GM12873 (cell line): ENCODE measurements around the gene DNAI1.

Source experiments
- CTCF ChIP-seq: IDR thresholded peaks from 2 replicates; pipeline ENCODE4 v1.5.1; 2012; ENCODE audit warnings: low read depth, mild to moderate bottlenecking, moderate library complexity, low read length, control low read depth; ENCODE audit not compliant: insufficient read depth; ENCODE audit errors: missing control alignments

DNAI1 gene

GRCh38 chr9:34502471-34502870 is 43.9 kb downstream of the DNAI1 start:
- TF ChIP-seq CTCF: no peak

DNA sequence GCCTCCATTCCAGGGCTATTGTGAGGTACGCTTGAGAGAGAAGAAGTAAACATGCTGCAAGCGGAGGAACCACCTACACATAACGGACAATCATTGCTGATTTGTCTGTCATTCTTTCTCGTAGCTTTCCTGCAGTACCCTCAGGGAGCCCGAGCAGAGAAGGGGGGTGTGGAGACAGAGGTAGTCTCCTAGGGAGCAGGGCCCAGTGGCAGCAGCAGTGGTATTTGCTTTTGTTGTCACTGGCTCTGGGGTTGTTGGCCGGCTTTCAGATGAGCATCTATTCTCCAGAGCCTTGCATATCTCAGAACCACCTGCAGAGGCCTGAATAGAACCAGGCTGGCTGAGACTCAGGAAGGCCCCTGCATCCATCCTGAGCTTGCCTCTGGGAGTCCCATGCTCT is 44.3 kb downstream of the DNAI1 start:
- no peak for TF ChIP-seq CTCF

GRCh38 chr9:34503406-34503805 is 44.8 kb downstream of the DNAI1 start:
- no peak for TF ChIP-seq CTCF

DNA sequence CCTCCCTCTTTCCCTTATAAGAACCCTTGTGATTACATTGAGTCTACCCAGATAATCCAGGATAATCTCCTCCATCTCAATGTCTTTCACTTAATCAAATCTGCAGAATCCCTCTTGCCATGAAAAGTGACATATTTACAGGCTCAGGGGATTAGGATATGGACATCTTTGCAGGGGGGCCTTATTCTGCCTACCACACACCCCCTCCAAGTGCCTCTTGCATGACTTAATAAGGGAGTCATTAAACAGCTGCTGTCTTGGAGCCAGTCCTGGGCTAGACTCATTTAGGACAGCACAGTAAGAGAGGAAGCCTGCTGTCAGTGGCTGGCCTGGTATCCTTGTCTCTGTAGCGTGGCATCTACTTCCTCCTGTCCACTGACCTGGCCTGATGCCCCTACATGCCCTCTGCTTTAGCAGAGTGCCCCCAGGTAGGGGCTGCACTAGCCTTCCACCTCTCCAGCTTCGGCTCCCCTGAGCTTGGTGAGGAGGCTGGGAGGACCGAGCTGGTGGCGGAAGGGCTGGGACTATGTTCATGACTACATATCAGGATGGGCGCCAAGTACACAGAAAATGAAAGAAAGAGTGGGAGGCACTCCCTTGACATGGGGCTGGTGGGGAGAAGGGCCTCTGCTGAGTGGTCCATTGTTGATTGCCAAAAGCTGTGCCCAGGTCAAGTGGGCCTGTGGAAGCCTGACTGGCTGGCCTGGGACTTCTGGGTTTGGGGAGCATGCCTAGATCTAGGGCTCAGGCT is 46.9 kb downstream of the DNAI1 start:
- TF ChIP-seq CTCF: no peak

DNA sequence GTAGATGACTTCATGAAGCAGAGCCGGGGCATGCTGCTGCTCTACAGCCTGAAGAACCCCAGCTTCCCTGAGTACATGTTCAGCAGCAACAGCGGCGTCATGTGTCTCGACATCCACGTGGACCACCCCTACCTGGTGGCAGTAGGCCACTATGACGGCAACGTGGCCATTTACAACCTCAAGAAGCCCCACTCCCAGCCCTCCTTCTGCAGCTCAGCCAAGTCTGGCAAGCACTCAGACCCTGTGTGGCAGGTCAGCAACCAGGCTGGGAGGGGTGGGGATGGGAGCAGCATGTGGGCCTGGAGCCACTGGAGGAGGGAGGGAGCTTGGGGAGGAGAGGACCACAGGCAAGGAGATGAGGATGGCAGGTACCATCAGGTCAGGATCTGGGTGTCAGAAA is 48.0 kb downstream of the DNAI1 start:
- no peak for TF ChIP-seq CTCF

DNA sequence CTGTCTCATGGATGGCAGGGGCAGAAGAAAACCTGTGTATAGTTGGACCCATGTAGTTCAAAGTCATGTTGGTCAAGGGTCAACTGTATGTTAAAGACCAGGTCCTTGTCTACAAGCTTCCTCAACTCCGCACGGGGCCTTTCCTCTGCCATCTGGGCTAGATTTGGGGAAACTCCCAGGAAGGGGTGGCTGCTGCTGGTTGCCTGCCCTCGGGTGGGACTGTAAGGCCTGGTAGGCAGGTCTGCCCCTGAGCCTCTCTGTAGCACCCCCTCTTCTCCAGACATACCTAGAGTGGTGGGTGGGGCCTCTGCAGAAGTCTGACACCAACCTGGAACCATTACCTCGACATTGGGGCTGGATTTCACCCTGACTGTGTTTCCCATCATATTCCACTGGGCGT is 49.0 kb downstream of the DNAI1 start:
- no peak for TF ChIP-seq CTCF

- TF ChIP-seq CTCF: no peak
Measured at GRCh38 chr9:34507966-34508365, 49.4 kb downstream of the DNAI1 start.
